Esophagus (tissue), 2 donors: ENCODE measurements around the gene TNNI2. TPM values are rescaled to one million over a fixed set of nuclear protein-coding genes. Genes with fewer than 3 reads are reported as not detected.

Experiments
- H3K27ac ChIP-seq, 2 donors: one replicate each; pipeline ENCODE4 v1.5.1; 2013; ENCODE audit warnings: low read depth in 2 of 2, mild to moderate bottlenecking in 2 of 2, inconsistent platforms in 1 of 2, low read length in 1 of 2, moderate library complexity in 1 of 2
- H3K27me3 ChIP-seq, 2 donors: one replicate each; pipeline ENCODE4 v1.6.1; 2013; ENCODE audit warnings: low read length in 2 of 2, control low read depth in 1 of 2, mild to moderate bottlenecking in 1 of 2; ENCODE audit not compliant: insufficient read depth in 2 of 2, control insufficient read depth in 1 of 2
- H3K36me3 ChIP-seq, 2 donors: one replicate each; pipeline ENCODE4 v1.6.1; 2013; ENCODE audit warnings: low read length in 1 of 2; ENCODE audit not compliant: control insufficient read depth in 2 of 2, insufficient read depth in 2 of 2
- H3K4me1 ChIP-seq, 2 donors: one replicate each; pipeline ENCODE4 v1.6.1; 2013; ENCODE audit warnings: low read length in 1 of 2; ENCODE audit not compliant: control insufficient read depth in 2 of 2, insufficient read depth in 2 of 2
- H3K4me3 ChIP-seq, 2 donors: one replicate each; pipeline ENCODE4 v1.5.1; 2013; ENCODE audit warnings: low read length in 2 of 2, mild to moderate bottlenecking in 2 of 2, low read depth in 1 of 2, moderate library complexity in 1 of 2
- H3K9me3 ChIP-seq, 2 donors: one replicate each; pipeline ENCODE4 v1.6.1; 2013; ENCODE audit warnings: mild to moderate bottlenecking in 2 of 2, low read depth in 1 of 2, low read length in 1 of 2, moderate library complexity in 1 of 2; ENCODE audit not compliant: control insufficient read depth in 2 of 2, insufficient read depth in 1 of 2
- WGBS, 2 donors: extraction: QIAGEN DNeasy Blood & Tissue Kit; methylation state at CpG; one replicate each; pipeline ENCODE4 v1.1.7; 2013; 5-methylcytosine and 5-hydroxymethylcytosine counted together
- polyA plus RNA-seq, 2 donors: library from polyadenylated mRNA; stranded (reverse); fragments of 200-250 nt; gene quantifications; one replicate each; pipeline ENCODE4 v1.2.3, GENCODE V29; 2013
- donor health status: healthy with polysubstance abuse.
- donor health status: Bipolar disorder and iron deficiency.

TNNI2 gene
- polyA plus RNA-seq, 2 donors: 9.8 to 166 TPM

DNA sequence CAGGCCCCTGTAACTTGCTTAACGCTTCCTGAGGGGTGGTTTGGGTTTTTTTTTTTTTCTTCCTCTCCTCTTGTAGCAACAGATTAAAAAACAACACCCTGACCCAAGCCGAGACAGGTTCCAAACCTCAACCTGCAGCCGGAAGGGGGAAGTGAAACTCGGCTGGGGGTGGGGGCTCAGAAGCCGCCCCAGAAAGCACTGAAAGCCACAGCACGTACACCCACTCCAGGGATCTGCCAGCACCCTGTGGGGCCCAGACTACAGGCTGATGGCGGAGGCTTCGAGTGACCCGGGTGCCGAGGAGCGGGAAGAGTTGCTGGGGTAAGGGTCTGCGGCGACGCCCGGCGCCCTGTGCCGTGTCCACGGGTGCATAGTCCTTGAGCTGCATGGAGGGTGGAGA lies 14.1 kb downstream of the TNNI2 start, which contains the start of gene LSP1:
TSS of gene LSP1 (plus strand) at position 208 of the 400 bp plus-strand sequence. CDS start at position 269, 61 bp downstream.
- H3K27me3 ChIP-seq: no peaks in the 10 kb centered on the region
- peak within 1 kb of the TSS; percentile 6 to 32 for H3K27ac ChIP-seq
- H3K4me3 ChIP-seq: peak within 1 kb of the TSS; percentile 28 to 53
- H3K36me3 ChIP-seq: no peaks in the 10 kb centered on the region
- peaks cover 0 to 5% of the 10 kb centered on the region in 2 donors for H3K4me1 ChIP-seq
- 65 to 77% methylated on average over 18 of the region's 18 CpGs for WGBS, 2 donors
- no peaks in the 10 kb centered on the region for H3K9me3 ChIP-seq

DNA sequence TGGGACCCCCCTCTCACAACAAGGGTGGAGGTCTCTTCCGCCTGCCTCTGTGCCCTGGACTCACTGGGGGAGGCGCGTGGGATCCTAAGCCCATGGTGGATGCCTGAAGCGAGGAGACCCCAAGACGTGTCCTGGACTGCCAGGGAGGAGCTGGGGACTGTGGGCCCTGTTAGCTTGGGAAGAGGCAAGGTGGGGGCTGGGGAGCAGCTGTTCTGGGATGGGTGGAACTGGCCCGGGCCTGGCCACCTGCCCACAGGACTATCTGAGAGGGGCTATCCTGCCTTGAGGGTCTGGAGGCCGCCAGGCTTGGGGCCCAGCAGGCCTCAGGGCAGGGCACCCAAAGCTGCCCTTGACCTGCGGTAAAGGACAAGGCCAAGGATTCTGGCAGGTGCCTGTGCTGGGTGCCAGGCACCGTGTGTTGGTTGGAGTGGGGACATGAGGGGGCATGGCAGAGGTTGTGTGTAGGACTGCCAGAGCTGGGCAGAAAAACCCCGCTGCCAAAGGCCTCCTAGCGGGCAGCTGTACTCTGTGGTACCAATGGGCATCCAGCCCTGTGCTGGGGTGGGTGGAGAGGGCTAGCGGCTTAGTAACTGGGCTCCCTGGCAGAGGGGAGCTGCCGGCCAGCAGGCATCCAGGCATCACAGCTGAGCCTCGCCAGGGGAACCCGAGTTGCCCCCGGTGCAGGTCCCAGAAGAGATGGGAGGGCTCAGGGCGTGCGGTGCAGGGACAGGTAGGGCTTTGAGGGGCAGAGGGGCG lies 14.8 kb downstream of the TNNI2 start:
- WGBS, 2 donors: 72 to 79% methylated on average over 19 of the region's 19 CpGs
- H3K9me3 ChIP-seq: no peaks in the 10 kb centered on the region
- no peaks in the 10 kb centered on the region for H3K36me3 ChIP-seq
- H3K4me3 ChIP-seq: peak overlapping the region; percentile 28 to 53
- H3K27ac ChIP-seq: peak overlapping the region; percentile 6 to 14
- peaks cover 0 to 5% of the 10 kb centered on the region in 2 donors for H3K4me1 ChIP-seq
- no peaks in the 10 kb centered on the region for H3K27me3 ChIP-seq

DNA sequence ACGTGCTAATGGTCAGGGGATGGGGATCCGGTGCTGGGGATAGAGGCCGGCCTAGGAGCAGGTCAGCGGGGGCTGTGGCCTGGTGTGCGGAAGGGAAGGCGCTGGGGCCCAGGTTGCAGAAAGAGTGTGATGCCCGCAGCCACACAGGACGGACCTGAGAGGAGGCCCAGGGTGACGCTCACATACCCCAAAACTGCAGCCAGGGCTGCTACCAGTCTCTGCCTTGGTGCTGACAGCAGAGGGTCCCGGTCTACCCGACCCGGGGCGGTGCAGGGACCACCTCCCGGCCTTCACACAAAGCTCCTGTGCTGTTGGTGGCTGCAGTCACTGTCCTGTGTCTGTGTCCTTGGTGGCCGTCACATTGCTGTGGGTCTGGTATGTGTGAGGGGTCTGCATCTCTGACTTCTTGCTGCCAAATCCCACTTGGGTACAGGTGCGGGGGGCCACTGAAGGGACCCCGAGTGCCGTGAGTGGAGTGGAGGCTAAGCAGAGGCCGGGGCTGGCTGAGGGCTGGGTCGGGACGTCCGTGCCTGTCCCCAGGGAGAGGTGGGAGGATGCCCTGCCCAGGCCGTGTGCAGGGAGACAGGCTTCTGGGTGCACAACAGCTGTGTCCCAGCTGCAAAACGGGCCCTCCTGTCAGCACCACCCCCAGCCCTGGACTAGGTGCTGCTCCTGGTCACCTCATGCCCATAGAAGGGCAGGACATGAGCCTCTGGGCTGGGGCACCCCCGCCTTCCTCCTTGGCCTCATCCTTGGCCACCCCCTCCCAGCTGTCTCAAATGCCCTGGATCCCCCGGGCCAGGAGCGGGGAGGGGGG lies 15.6 kb downstream of the TNNI2 start:
- 74 to 81% methylated on average over 27 of the region's 27 CpGs for WGBS, 2 donors
- H3K4me1 ChIP-seq: peaks cover 0 to 5% of the 10 kb centered on the region in 2 donors
- H3K27ac ChIP-seq: no peak overlapping the region
- no peaks in the 10 kb centered on the region for H3K27me3 ChIP-seq
- H3K36me3 ChIP-seq: no peaks in the 10 kb centered on the region
- peak overlapping the region; percentile 28 to 53 for H3K4me3 ChIP-seq
- H3K9me3 ChIP-seq: no peaks in the 10 kb centered on the region

DNA sequence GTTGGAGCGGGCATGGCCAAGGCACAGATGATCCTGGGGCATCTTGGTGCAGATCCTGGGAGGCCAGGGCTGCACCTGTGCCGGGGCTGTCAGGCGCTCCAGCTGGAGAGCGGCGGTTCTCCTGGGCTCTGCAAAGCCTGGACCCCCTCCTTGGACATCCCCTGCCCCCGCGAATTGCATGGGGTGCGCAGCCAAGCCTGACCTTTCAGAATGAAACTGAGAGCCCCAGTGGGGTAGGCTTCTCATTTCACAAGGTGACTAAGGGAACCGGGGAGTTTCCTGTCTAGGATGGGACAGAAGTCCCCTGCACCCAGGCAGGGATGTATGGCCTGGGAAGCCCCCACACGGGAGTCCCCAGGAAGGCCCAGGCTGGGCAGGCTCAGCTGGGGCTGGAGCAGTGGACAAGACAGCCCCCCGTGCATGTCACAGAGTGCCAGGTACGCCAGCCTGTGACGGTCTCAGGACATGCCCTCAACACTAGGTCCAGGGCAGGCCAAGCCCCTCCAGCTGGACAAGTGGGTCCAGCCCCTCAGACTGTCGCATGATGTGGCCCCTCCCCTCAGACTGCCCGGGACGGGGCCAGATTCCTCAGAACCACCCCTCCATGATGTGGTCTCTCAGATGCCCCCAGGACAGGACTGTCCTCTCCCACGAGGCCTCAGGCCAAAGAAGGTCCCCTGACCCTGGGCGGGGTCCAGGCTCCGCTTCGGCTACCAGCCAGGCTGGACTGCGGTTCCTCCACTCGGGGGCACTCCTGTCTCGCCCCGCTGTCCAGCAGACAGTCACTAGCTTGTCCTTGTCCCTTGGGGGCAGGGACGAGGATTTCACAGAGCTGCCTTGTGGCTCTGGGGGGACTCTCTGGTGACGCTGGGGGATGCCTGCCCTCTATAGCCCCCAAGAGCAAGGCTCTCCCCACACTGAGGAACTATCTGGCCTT lies 16.4 kb downstream of the TNNI2 start:
- Histone ChIP-seq H3K9me3 (no peaks in the 10 kb centered on the region), H3K36me3 (no peaks in the 10 kb centered on the region), H3K4me3 (peak overlapping the region in 1 of 2 donors; percentile 5), H3K27me3 (no peaks in the 10 kb centered on the region), H3K27ac (no peak overlapping the region), H3K4me1 (peaks cover 0 to 5% of the 10 kb centered on the region in 2 donors)
- WGBS, 2 donors: 74 to 79% methylated on average over 26 of the region's 26 CpGs

DNA sequence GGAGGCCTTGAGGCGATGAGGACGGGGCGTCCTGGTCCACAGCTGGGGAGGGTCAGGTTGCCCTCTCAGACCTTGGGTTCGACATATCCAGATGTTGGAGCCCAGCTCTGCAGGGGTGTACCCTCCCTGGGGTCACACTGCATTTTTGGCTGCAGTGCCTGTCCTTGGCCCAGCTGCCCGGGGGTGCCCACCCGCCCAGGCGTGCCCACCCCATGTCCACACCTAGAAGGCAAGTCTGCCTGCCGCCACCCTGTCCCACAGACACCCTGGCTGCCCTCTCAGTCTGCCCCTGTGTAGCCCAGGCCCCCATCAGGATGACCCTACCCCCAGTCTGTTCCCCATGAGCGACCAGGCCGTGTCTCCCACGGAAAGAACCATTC lies 17.1 kb downstream of the TNNI2 start:
- Histone ChIP-seq H3K4me3 (no peak overlapping the region), H3K9me3 (no peaks in the 10 kb centered on the region), H3K27ac (no peak overlapping the region), H3K27me3 (no peaks in the 10 kb centered on the region), H3K4me1 (peaks cover 0 to 5% of the 10 kb centered on the region in 2 donors), H3K36me3 (no peaks in the 10 kb centered on the region)
- WGBS, 2 donors: 85 to 90% methylated on average over 10 to 11 of the region's 11 CpGs

DNA sequence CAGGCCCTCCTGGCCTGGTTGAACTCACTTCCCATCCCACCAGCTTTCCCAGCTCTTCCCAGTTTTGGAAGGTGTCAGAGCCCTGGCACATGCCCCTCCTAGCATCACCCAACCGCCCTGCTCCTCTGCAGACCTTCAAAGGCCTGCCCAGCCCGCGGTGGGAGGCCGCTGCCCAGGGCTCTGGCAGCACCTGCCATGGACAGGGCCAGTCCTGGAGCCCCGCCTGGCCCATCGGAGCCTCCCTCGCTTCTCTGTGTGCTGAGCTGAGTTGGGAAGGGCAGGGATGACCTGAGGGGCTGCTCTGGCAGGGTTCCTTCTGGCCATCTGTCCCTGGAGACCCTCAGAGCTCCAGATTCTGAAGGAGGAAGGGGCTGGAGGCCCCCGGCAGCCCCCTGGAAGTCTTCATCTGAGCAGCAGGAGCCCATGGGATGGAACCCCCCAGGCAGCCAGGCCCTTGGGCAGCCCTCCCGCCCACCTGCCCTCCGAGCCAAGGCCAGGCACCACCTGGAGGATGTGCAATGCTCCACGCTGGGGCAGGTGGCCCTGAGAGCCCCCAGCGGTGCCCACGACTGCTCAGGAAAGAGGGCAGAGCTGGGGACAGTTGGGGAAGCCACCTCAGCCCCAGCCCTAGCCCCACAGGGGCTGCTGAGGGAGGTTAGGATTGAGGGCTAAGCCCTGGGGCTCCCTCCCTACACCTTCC lies 17.7 kb downstream of the TNNI2 start:
- no peak overlapping the region for H3K27ac ChIP-seq
- H3K4me1 ChIP-seq: peaks cover 0 to 5% of the 10 kb centered on the region in 2 donors
- H3K4me3 ChIP-seq: no peak overlapping the region
- no peaks in the 10 kb centered on the region for H3K9me3 ChIP-seq
- WGBS, 2 donors: 89 to 91% methylated on average over 13 of the region's 13 CpGs
- H3K36me3 ChIP-seq: no peaks in the 10 kb centered on the region
- H3K27me3 ChIP-seq: no peaks in the 10 kb centered on the region

DNA sequence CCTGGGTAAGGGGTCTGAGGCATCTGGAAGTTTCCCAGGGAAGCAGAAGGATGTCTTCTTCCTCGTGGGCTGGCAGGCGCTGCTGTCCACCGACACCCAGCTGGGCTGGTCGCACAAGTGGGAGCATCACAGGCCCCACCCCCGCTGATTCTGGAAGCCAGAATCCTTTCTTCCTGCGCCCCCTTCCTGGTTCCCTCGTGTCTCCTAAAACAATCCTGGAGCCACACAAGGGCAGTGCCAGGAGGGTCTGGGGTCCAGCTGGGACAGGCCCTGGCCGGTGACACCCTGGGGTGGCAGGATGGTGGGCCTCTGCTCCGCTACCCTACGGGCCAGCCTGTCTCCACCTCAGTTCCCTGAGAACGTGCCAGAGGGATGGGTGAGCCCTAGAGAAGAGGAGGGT lies 18.3 kb downstream of the TNNI2 start:
- H3K4me3 ChIP-seq: no peak overlapping the region
- 79 to 80% methylated on average over 11 of the region's 11 CpGs for WGBS, 2 donors

DNA sequence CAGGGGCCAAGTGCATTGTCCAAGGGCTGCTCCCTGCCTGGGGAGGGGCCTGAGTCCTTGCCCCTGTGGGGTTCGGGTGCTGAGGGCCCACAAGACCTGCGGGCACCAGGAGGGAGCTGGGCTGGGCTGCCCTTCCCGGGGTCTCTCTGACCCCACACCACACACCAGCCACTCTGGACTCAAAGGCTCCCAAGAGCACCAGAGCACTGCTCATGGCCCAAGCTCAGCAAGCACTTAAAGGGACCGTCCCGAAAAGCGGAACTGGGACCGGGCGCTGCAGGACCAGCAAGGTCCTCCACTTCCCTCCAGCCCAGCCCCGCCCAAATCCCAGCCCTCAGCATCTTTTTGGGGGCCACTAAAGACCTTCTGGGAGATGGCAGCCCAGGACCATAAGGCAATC lies 19.4 kb downstream of the TNNI2 start:
- Histone ChIP-seq H3K4me3 (no peak overlapping the region), H3K27ac (no peak overlapping the region), H3K36me3 (no peaks in the 10 kb centered on the region), H3K4me1 (peaks cover 0 to 9% of the 10 kb centered on the region in 2 donors), H3K27me3 (no peaks in the 10 kb centered on the region), H3K9me3 (no peaks in the 10 kb centered on the region)
- WGBS, 2 donors: 80 to 89% methylated on average over 9 of the region's 9 CpGs

More for the DNA sequence above, 18.3 kb downstream of the TNNI2 start:
- Histone ChIP-seq H3K36me3 (no peaks in the 10 kb centered on the region), H3K4me1 (peaks cover 0 to 5% of the 10 kb centered on the region in 2 donors), H3K27me3 (no peaks in the 10 kb centered on the region), H3K27ac (no peak overlapping the region), H3K9me3 (no peaks in the 10 kb centered on the region)
